WERI-Rb-1 (cell line): Measurements from ENCODE around the gene DHCR24.

Experiments
- DNase-seq: peaks from one replicate; pipeline ENCODE4 v3.0.0-alpha.2; 2020
- H3K27ac ChIP-seq: fragments of 250-450 bp; sonication (Bioruptor Pico); 2 replicates; pipeline ENCODE4 v1.5.1; 2020; ENCODE audit warnings: mild to moderate bottlenecking, moderate library complexity
- H3K27me3 ChIP-seq: fragments of 250-450 bp; sonication (Bioruptor Pico); 2 replicates; pipeline ENCODE4 v1.5.1; 2021; ENCODE audit warnings: mild to moderate bottlenecking, low read depth, moderate library complexity; ENCODE audit not compliant: insufficient read depth, severe bottlenecking
- H3K36me3 ChIP-seq: fragments of 250-450 bp; sonication (Bioruptor Pico); 2 replicates; pipeline ENCODE4 v1.5.1; 2020; ENCODE audit warnings: mild to moderate bottlenecking, moderate library complexity
- H3K4me3 ChIP-seq: 2 replicates; pipeline ENCODE4 v1.5.1; 2011; ENCODE audit warnings: low read depth, mild to moderate bottlenecking, control low read depth, low read length
- H3K9me3 ChIP-seq: fragments of 250-450 bp; sonication (Bioruptor Pico); 2 replicates; pipeline ENCODE4 v1.5.1; 2021; ENCODE audit warnings: mild to moderate bottlenecking, moderate library complexity; ENCODE audit not compliant: severe bottlenecking
- CTCF ChIP-seq: IDR thresholded peaks from 2 replicates; pipeline ENCODE4 v1.5.1; 2011; ENCODE audit warnings: low read depth, mild to moderate bottlenecking, control low read depth, inconsistent platforms, low read length

Gene DHCR24

DNA sequence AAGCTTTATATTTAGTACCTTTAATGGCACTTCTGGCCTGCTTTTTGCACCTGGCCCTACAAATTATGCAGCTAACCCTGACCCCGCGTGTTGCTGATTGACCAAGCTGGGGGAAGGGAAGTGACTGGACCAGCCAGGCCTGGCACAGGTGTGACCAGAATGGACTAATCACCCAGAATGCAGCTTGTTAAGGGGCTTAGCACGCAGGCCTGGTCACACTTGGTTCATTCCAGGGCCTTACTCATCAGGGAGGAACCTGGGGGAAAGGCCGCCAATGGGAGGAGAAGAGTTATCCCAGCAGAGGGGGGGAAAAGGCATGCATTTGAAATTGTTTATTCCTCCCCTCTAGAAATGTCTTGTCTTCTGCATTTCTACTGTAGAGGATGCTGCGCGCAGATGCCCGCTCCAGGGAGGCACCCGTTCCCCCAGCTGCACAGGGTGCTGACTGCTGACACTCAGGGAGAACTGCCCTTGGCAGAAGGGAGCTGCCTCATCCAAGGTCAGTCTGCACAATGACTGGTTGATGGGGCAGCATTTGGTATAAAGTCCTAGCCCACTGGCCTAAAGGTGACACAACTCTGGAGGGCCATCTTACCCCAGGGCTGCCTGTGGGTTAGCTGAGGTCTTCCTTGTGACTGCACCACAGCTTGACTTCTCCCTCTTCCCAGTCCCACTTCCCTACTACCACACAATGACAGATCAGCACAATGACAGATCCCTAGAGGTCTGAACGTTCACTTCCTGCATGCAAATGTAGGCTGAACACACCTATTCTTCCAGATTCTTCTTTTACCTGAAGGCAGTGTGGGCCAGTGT is 29.0 kb downstream of the DHCR24 start:
- TF ChIP-seq CTCF = no peak
- H3K9me3 ChIP-seq = no peaks in the 10 kb centered on the region
- no peak overlapping the region for H3K27ac ChIP-seq
- no peak overlapping the region for H3K4me3 ChIP-seq
- peak; percentile 18 for DNase-seq
- H3K27me3 ChIP-seq = no peaks in the 10 kb centered on the region
- peaks cover 44% of the 10 kb centered on the region for H3K36me3 ChIP-seq

DNA sequence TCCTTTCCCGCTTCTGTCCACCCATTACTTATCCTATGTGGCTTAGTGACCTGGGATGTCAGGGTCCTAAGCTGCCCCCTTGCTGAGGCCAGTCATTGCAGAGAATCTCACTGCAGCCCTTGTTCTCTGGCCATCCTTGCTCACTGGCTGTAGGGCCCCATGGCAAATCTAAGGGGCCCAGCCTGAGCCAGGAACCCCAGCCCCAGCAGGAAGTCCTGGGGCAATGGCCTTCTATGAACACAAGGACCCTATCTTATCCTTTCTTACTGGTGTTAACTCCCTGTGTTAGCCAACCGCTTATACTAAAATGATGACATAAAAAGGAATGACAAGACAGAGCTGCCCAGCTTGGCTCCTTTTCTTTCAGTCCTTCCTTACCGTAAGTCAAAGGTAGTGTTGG is 29.9 kb downstream of the DHCR24 start:
- Histone ChIP-seq H3K36me3 (peaks cover 48% of the 10 kb centered on the region), H3K27ac (no peak overlapping the region), H3K4me3 (no peak overlapping the region), H3K27me3 (no peaks in the 10 kb centered on the region), H3K9me3 (no peaks in the 10 kb centered on the region)
- DNase-seq = no peak
- no peak for TF ChIP-seq CTCF

DNA sequence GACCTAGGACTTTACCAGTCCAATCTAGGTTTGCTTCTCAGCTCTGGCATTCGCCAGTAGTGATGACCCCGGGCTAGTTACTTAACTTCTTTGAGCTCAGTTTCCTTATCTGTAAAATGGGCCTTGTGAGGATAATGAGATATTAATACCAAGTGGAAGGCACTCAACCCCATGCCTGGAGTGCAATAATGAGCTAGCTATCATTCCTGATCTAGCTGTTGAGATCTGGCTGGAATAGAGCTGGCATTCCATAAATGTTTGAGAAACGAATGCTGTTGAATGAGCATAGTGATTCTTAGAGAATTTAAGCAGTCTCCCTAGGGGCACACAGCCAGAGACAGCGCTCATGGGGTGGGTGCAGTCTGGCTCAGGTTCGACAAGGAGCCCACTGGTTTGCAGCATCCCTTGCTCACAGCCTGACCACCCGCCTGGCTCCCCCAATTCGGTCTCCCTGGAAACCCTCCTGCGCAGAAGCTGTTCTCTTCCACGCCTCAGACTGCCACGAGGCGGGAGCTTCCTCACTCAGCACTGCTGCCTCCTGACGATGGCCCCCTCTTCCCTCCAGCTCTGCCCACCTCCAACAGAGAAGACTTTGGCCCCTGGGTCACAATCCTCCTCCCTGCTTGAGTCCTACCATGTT is 32.5 kb downstream of the DHCR24 start:
- H3K9me3 ChIP-seq = no peaks in the 10 kb centered on the region
- peaks cover 48% of the 10 kb centered on the region for H3K36me3 ChIP-seq
- H3K4me3 ChIP-seq = no peak overlapping the region
- no peaks in the 10 kb centered on the region for H3K27me3 ChIP-seq
- no peak overlapping the region for H3K27ac ChIP-seq
- TF ChIP-seq CTCF = no peak
- no peak for DNase-seq

DNA sequence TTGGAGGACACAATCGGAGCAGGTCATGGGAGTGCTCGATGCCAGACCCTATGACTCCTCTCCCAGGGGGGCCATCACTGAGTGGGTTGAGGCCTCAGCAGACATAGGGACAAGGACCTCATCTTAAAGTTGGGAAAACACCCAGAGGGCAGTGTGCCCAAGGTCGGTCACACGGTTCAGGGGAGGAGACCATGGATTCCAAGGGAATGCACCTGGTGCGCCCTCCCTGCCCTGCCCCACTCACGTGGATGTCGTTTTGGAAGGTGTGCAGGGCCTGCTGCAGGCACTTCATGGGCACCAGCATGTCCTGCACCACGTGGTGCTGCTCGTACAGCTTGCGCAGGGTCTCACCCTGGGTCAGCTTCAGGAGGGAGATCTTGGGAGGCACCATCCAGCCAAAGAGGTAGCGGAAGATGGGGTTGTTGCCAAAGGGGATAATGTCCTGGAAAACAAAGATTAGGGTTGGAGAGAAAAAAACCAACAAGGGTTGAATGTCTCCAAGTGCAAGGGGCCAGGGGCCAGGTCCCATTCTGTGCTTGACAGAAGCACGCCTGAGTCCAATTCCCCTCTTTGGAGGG is 33.1 kb downstream of the DHCR24 start:
- TF ChIP-seq CTCF = no peak
- no peaks in the 10 kb centered on the region for H3K27me3 ChIP-seq
- peaks cover 46% of the 10 kb centered on the region for H3K36me3 ChIP-seq

GRCh38 chr1:54853096-54853792 is 33.8 kb downstream of the DHCR24 start:
- Histone ChIP-seq H3K9me3 (no peaks in the 10 kb centered on the region), H3K36me3 (peaks cover 46% of the 10 kb centered on the region), H3K27ac (no peak overlapping the region), H3K27me3 (no peaks in the 10 kb centered on the region), H3K4me3 (no peak overlapping the region)
- no peak for TF ChIP-seq CTCF
- DNase-seq = no peak

More for the DNA sequence above, 33.1 kb downstream of the DHCR24 start:
- Histone ChIP-seq H3K4me3 (no peak overlapping the region), H3K27ac (no peak overlapping the region), H3K9me3 (no peaks in the 10 kb centered on the region)
- no peak for DNase-seq
